Motor neuron (in vitro differentiated cells): ENCODE results near the gene UBA1. TPM values are rescaled to one million over a fixed set of nuclear protein-coding genes. Genes with fewer than 3 reads are reported as not detected.

ENCODE experiments used
- ATAC-seq, 8 experiments: fragments of 200-7000 bp; cut with Tn5 transposase; replicated peaks in 6 of 8; 2 replicates each; pipeline ENCODE4 v1.8.0; 2021; ENCODE audit warnings: mild to moderate bottlenecking in 8 of 8, moderate library complexity in 8 of 8
- H3K27ac ChIP-seq, 2 donors: fragments of 250-450 bp; sonication (Bioruptor Pico); 2 replicates each; pipeline ENCODE4 v1.9.0; 2021; ENCODE audit warnings: antibody characterized with exemption in 2 of 2, mild to moderate bottlenecking in 2 of 2, moderate library complexity in 1 of 2
- H3K4me1 ChIP-seq, 2 donors: fragments of 250-450 bp; sonication (Bioruptor Pico); replicated peaks in 1 of 2; 2 replicates each; pipeline ENCODE4 v1.6.1; 2021; ENCODE audit warnings: antibody characterized with exemption in 2 of 2, mild to moderate bottlenecking in 2 of 2, moderate library complexity in 1 of 2
- H3K4me3 ChIP-seq, 5 donors: fragments of 250-450 bp; sonication (Bioruptor Pico); 2 replicates each; pipeline ENCODE4 v1.9.0; 2021; ENCODE audit warnings: antibody characterized with exemption in 5 of 5, mild to moderate bottlenecking in 5 of 5, moderate library complexity in 4 of 5
- WGBS, 10 experiments: fragments of 450-650 bp; shearing (Covaris generic); methylation state at CpG; one replicate each; pipeline ENCODE4 v1.0.0; 2022; 5-methylcytosine and 5-hydroxymethylcytosine counted together
- in situ Hi-C, 9 experiments: fragments of 400-800 bp; cut with MboI; loops; one replicate each; pipeline ENCODE4 v1.15.0; 2021; ENCODE audit warnings: low sequenced_read_pairs in 9 of 9, low pct_unique_long_range_greater_than_20kb in 2 of 9; ENCODE audit not compliant: unreplicated experiment in 9 of 9
- total RNA-seq, 8 experiments: library from RNA; unstranded; fragments of 300-600 nt; gene quantifications; 2 replicates each; pipeline versions ENCODE4 v1.2.3 to v1.2.4, GENCODE V29; 2022

The UBA1 gene
- total RNA-seq, 8 experiments from 2014 or later, result 134 to 421 (median 190) TPM

DNA sequence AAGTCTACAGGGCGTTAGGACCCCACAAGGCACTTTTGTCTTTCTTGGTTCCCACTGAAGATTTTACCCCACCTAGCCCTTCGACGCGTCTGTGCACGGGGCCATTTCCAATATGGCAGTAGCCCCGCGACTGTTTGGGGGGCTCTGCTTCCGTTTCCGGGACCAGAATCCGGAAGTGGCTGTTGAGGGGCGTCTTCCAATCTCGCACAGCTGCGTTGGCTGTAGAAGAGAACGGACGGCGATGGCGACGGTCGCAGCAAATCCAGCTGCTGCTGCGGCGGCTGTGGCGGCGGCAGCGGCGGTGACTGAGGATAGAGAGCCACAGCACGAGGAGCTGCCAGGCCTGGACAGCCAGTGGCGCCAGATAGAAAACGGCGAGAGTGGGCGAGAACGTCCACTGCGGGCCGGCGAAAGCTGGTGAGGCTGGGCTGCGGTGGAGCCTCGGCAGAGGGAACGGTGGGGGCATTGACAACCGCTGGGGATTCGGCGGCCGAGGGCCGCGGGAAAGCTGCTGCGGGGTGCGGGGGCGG is 39.2 kb downstream of the UBA1 start, which contains the start of gene USP11:
USP11 (plus strand) TSS at position 207 of the 530 bp plus-strand sequence; CDS start at position 242, 35 bp downstream.
- ATAC-seq, result peak; percentile 9 to 68 (median 56)
- WGBS, 10 experiments, result 0% methylated on average over 6 of the region's 46 CpGs; no CpG with 5 or more reads in 9 of the 10 experiments
- Histone ChIP-seq H3K4me1 (peaks cover 8 to 23% of the 10 kb centered on the region in 2 donors), H3K4me3 (peak within 1 kb of the TSS; percentile 82 to 94 (median 89)), H3K27ac (peak within 1 kb of the TSS; percentile 98)
- in situ Hi-C loops, result loop anchor here in 1 of 9 experiments (25.0 kb wide), 1 partner anchor 129 kb away; the partner anchor contains the start of gene ZNF157

DNA sequence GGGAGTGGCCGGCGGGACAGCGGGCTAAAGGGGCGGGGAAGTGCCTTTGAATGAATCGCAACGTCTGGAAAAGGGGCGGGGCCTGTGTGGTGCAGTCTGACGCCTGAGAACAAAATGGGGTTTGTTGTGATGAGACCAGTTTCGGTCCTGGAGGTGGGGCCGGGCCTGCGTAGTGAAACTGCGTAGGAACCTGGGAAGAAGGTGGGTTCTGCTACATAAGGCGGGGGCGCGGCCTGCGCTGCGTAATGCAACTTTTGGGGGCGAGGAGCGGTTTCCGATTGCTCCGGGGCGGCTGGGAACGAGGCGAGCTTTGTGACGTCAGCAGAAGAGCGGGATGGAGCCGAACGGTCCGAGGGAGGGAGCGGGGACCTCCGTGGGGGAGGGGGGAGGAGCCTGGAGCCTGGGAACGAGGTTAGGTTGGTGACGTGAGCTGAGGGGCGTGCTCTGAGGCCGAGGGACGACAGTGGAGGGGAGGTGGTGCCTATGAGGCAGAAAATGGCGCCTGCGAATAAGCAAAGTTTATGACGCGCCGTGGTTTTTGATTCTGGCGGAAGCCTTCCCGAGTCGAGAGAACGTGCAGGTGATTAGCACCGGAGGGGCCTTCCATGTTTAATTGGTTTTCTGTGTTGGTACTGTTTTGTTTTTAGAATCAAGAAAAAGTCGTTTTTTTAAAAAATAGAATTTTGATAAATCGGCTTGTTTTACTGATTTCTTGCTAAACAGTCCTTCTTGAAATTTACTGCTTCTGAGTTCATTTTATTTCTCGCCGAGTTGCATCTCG is 39.9 kb downstream of the UBA1 start:
- peak overlapping the region; percentile 82 to 94 (median 89) for H3K4me3 ChIP-seq
- peak; percentile 85 to 92 (median 91) for ATAC-seq
- peak overlapping the region; percentile 98 for H3K27ac ChIP-seq
- 0 to 15% (median 2%) methylated on average over 3 to 14 of the region's 51 CpGs; no CpG with 5 or more reads in 6 of the 10 experiments for WGBS, 10 experiments
- in situ Hi-C loops, result loop anchor here in 1 of 9 experiments (25.0 kb wide), 1 partner anchor 129 kb away; the partner anchor contains the start of gene ZNF157
- peaks cover 8 to 23% of the 10 kb centered on the region in 2 donors for H3K4me1 ChIP-seq

DNA sequence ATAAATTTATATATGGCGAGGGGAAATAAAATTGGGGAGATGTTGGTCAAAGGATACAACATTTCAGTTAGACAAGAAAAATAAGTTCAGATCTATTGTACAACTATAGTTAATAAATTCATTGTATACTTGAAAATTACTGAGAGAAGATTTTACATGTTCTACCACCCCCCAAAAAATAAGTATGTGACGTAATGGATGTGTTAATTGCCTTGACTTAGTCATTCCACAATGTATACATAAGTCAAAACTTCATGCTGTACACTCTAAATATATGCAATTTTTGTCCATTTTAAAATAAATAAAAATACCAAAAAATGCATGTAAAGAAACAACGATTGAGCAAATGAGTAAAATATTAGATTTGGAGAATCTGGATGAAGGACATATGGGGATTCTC is 41.0 kb downstream of the UBA1 start:
- Histone ChIP-seq H3K4me1 (peaks cover 8 to 23% of the 10 kb centered on the region in 2 donors), H3K4me3 (peak overlapping the region; percentile 82 to 94 (median 89)), H3K27ac (no peak overlapping the region)
- in situ Hi-C loops, result loop anchor here in 1 of 9 experiments (25.0 kb wide), 1 partner anchor 128 kb away; the partner anchor contains the start of gene ZNF157
- no peak for ATAC-seq
- WGBS, 10 experiments, result 7 to 76% (median 28%) methylated on average over 2 to 3 of the region's 3 CpGs; no CpG with 5 or more reads in 4 of the 10 experiments

DNA sequence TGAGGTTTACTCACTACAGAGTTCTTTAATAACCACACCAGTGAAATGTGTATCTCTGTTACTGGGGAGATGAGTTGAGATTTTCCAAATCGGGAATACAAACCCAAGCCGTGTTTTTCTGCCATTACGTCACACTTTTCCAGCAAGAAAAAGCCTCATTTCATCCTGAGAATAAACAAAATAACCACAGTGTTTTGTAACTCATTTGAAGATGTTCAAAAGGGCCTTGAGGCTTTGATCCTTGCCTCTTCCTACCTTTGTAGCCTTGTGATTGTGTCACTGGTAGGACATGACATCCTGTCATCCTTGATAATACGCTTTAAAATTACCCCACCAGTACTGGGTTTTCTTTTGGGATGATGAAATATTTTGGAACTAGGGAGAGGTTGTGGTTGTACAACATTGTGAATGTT is 42.1 kb downstream of the UBA1 start:
- 89% methylated on average over 4 of the region's 4 CpGs; no CpG with 5 or more reads in 9 of the 10 experiments for WGBS, 10 experiments
- no peak for ATAC-seq
- Histone ChIP-seq H3K4me1 (peaks cover 8 to 23% of the 10 kb centered on the region in 2 donors), H3K4me3 (peak overlapping the region in 1 of 5 donors; percentile 13), H3K27ac (no peak overlapping the region)
- in situ Hi-C loops, result loop anchor here in 1 of 9 experiments (25.0 kb wide), 1 partner anchor 127 kb away; the partner anchor contains the start of gene ZNF157

DNA sequence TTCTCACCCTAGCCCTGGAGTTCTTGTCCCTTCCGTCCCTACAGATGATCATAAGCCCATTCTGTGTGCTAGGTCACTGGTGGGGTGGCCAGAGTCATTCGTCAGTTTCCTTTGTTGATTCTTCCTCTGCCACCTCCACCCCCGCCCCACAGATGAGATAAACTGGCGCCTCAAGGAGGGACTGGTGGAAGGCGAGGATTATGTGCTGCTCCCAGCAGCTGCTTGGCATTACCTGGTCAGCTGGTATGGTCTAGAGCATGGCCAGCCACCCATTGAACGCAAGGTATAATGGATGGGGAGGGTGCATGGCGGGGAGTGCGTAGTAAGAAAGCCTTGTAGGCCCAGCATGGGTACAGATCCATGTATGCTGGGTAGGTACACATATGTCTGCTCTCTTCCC is 45.6 kb downstream of the UBA1 start:
- ATAC-seq, result peak in 2 of 8 experiments; percentile 7 to 19
- Histone ChIP-seq H3K27ac (no peak overlapping the region), H3K4me3 (no peak overlapping the region), H3K4me1 (peaks cover 0 to 15% of the 10 kb centered on the region in 2 donors)
- in situ Hi-C loops, result loop anchor here in 1 of 9 experiments (25.0 kb wide), 1 partner anchor 123 kb away; the partner anchor contains the start of gene ZNF157
- 40 to 100% (median 94%) methylated on average over 1 to 5 of the region's 8 CpGs; no CpG with 5 or more reads in 7 of the 10 experiments for WGBS, 10 experiments

DNA sequence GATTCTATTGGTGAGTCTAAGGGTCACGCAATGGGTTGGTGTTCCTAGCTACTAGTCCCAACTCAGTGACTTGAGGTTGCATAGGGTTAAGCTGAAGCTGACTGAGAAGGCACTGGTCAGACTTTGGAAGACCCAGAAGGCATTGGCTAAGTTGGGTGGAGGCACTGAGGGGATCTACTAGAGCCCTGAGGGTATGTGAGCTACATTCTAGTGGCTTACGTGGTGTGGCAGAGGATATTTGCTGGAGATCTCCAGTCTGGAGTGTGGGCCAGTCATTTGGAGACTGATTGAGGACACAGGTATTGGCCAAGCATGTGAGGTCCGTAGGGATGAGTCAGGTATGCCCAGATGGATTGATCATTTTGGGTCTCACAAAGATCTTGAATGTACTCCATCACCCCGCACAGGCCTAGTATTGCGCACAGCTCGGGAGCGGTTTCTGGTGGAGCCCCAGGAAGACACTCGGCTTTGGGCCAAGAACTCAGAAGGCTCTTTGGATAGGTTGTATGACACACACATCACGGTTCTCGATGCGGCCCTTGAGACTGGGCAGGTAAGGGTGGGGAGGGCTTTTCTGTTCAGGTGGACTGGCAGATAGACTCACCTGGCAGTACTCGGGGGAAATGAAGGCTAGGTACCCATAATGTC is 46.4 kb downstream of the UBA1 start:
- in situ Hi-C loops, result loop anchor here in 1 of 9 experiments (25.0 kb wide), 1 partner anchor 122 kb away; the partner anchor contains the start of gene ZNF157
- peaks cover 0 to 14% of the 10 kb centered on the region in 2 donors for H3K4me1 ChIP-seq
- no peak for ATAC-seq
- no peak overlapping the region for H3K27ac ChIP-seq
- no peak overlapping the region for H3K4me3 ChIP-seq
- 72 to 100% (median 80%) methylated on average over 1 to 6 of the region's 12 CpGs; no CpG with 5 or more reads in 7 of the 10 experiments for WGBS, 10 experiments

DNA sequence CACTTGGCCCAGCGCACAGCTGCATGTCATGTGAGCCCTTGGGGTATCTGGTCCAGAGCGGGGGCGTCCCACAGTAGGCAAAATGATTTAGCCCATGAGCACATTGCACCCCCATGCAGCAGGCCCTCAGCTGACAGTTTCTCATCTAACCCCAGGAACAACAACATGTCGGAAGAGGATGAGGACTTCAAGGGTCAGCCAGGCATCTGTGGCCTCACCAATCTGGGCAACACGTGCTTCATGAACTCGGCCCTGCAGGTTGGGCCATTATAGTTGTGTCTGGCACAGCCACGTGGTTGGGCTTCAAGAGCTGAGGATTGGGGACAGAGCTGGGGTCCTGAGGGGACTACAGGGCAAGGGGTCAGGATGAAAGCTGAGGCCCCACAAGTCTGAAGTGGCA is 47.0 kb downstream of the UBA1 start:
- in situ Hi-C loops, result loop anchor here in 1 of 9 experiments (25.0 kb wide), 1 partner anchor 122 kb away; the partner anchor contains the start of gene ZNF157
- no peak overlapping the region for H3K27ac ChIP-seq
- H3K4me3 ChIP-seq, result no peak overlapping the region
- 60 to 100% (median 97%) methylated on average over 1 to 5 of the region's 7 CpGs; no CpG with 5 or more reads in 7 of the 10 experiments for WGBS, 10 experiments
- peaks cover 0 to 8% of the 10 kb centered on the region in 2 donors for H3K4me1 ChIP-seq
- no peak for ATAC-seq

DNA sequence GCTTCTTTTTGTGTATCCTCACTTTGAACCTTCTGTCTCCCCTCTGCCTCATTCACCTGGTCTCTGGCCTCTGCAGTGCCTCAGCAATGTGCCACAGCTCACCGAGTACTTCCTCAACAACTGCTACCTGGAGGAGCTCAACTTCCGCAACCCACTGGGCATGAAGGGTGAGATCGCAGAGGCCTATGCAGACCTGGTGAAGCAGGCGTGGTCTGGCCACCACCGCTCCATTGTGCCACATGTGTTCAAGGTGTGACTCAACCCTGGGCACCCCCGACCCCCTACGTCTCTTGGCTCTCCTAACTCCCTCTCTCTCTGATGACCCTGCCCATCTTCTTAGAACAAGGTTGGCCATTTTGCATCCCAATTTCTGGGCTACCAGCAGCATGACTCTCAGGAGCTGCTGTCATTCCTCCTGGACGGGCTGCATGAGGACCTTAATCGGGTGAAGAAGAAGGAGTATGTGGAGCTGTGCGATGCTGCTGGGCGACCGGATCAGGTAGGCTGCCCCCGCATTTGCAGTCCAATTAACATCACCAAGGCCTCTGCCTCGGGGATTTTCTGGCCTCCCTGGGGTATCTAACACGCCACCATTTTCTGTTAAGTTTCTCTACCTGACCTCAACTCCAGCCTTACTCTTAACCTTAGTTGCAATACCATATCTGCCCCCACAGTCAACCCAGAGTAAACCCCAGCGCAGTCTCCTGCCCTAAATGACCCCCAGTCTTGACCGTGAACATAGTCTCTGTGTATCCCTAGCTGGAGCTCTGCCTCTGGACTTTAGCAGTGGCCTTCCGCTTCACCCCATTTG is 47.8 kb downstream of the UBA1 start:
- 58 to 100% (median 97%) methylated on average over 2 to 10 of the region's 18 CpGs; no CpG with 5 or more reads in 6 of the 10 experiments for WGBS, 10 experiments
- peaks cover 0 to 4% of the 10 kb centered on the region in 2 donors for H3K4me1 ChIP-seq
- H3K4me3 ChIP-seq, result no peak overlapping the region
- in situ Hi-C loops, result loop anchor here in 1 of 9 experiments (25.0 kb wide), 1 partner anchor 121 kb away; the partner anchor contains the start of gene ZNF157
- no peak for ATAC-seq
- no peak overlapping the region for H3K27ac ChIP-seq

DNA sequence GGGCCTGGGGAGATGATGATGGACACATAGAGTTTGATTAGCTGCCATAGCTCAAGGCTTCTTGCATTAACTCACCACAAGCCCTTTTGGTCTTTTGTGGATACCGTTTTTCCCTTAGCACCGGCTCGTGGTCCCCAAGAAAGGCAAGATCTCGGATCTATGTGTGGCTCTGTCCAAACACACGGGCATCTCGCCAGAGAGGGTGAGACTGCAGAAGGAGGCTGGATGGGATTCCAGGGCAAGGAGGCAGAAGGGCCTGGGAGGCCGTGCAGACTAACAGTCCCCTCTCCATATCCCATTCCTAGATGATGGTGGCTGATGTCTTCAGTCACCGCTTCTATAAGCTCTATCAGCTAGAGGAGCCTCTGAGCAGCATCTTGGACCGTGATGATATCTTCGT is 48.7 kb downstream of the UBA1 start:
- no peak for ATAC-seq
- Histone ChIP-seq H3K27ac (no peak overlapping the region), H3K4me1 (no peaks in the 10 kb centered on the region), H3K4me3 (no peak overlapping the region)
- in situ Hi-C loops, result loop anchor here in 1 of 9 experiments (25.0 kb wide), 1 partner anchor 120 kb away; the partner anchor contains the start of gene ZNF157
- WGBS, 10 experiments, result 70 to 100% (median 93%) methylated on average over 2 to 10 of the region's 10 CpGs; no CpG with 5 or more reads in 7 of the 10 experiments

DNA sequence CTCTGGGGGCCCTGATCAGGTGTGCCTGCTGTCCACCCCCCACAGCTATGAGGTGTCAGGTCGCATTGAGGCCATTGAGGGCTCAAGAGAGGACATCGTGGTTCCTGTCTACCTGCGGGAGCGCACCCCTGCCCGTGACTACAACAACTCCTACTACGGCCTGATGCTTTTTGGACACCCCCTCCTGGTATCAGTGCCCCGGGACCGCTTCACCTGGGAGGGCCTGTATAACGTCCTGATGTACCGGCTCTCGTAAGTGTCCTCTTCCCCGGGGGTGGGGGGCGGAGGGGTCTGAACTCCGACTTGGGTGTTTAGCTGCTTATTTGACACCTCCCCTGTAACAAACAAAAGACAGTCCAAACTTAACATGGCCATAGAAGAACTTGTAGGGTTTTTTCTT is 49.7 kb downstream of the UBA1 start:
- H3K4me3 ChIP-seq, result no peak overlapping the region
- ATAC-seq, result no peak
- in situ Hi-C loops, result loop anchor here in 1 of 9 experiments (25.0 kb wide), 1 partner anchor 119 kb away; the partner anchor contains the start of gene ZNF157
- WGBS, 10 experiments, result no CpG with 5 or more reads among the region's 14 CpGs
- no peak overlapping the region for H3K27ac ChIP-seq
- no peaks in the 10 kb centered on the region for H3K4me1 ChIP-seq

DNA sequence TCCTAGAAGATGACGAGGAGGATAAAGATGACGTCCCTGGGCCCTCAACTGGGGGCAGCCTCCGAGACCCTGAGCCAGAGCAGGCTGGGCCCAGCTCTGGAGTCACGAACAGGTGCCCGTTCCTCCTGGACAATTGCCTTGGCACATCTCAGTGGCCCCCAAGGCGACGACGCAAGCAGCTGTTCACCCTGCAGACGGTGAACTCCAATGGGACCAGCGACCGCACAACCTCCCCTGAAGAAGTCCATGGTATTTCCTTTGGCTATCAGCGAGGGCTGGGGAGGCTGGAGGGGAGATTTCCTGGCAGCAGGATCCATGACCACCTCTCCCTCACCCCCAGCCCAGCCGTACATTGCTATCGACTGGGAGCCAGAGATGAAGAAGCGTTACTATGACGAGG is 51.0 kb downstream of the UBA1 start:
- no peaks in the 10 kb centered on the region for H3K4me1 ChIP-seq
- no peak for ATAC-seq
- no peak overlapping the region for H3K4me3 ChIP-seq
- no peak overlapping the region for H3K27ac ChIP-seq
- in situ Hi-C loops, result loop anchor here in 1 of 9 experiments (25.0 kb wide), 1 partner anchor 118 kb away; the partner anchor contains the start of gene ZNF157
- WGBS, 10 experiments, result 80 to 100% methylated on average over 2 of the region's 16 CpGs; no CpG with 5 or more reads in 8 of the 10 experiments
